Panc1 (cell line): ENCODE results near the gene EDAR.

Experiments
- POLR2AphosphoS5 ChIP-seq: IDR thresholded peaks from 2 replicates; pipeline ENCODE4 v1.6.1; 2012; ENCODE audit warnings: mild to moderate bottlenecking, low read depth, low read length, moderate library complexity
- TCF7L2 ChIP-seq: IDR thresholded peaks from 2 replicates; pipeline ENCODE4 v1.6.1; 2011; ENCODE audit warnings: mild to moderate bottlenecking, low read depth, low read length, inconsistent platforms

DNA sequence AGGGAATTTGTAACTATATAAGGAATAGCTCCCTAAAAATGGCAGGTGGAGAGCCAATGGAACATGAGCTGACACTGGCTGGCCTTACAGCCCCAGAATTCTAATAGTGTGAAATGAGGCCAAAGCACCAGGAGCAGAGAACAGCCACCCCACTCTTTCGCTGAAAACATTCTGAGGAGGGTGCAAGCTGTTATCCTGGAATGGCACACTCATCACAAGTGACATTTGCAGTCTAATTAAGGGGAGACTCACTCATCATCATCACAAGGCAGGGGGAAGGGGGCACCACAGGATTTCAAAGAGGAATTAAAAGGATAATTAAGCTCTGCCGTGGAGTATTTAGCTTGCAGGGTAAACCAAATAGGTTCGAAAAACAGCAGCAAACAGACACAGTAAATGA lies 94.3 kb downstream of the EDAR start:
- TF ChIP-seq TCF7L2, result no peak
- no peak for TF ChIP-seq POLR2AphosphoS5
